HG03139 (cell line): ENCODE results near the gene TYMP.

Experiments used
- ATAC-seq: cut with Tn5 transposase; IDR thresholded peaks from one replicate; pipeline ENCODE4 v1.9.1; 2021; ENCODE audit not compliant: unreplicated experiment

Gene TYMP

GRCh38 chr22:50529897-50530579, at the start of gene TYMP:
Gene TYMP (minus strand): TSS chr22:50530012. CDS start chr22:50529709, 303 bp downstream.
- no peak for ATAC-seq

- ATAC-seq, result no peak
These were observed 49.0 kb upstream of the TYMP start for GRCh38 chr22:50578776-50579310.

- ATAC-seq, result no peak
These were observed 48.4 kb upstream of the TYMP start, which contains the start of gene CPT1B for GRCh38 chr22:50577987-50578775. Gene CPT1B (minus strand): TSS chr22:50578427. CDS start chr22:50577915, 512 bp downstream.

- ATAC-seq, result no peak
These were observed 47.8 kb upstream of the TYMP start for GRCh38 chr22:50577697-50577986.

- no peak for ATAC-seq
These were observed 47.2 kb upstream of the TYMP start for GRCh38 chr22:50576806-50577696.

GRCh38 chr22:50576070-50576469, 46.3 kb upstream of the TYMP start:
- no peak for ATAC-seq

- ATAC-seq, result no peak
These were observed 45.7 kb upstream of the TYMP start for GRCh38 chr22:50575426-50575941.

GRCh38 chr22:50574383-50574755, 44.6 kb upstream of the TYMP start:
- no peak for ATAC-seq

GRCh38 chr22:50573491-50574382, 43.9 kb upstream of the TYMP start:
- ATAC-seq, result no peak

- no peak for ATAC-seq
These were observed 43.2 kb upstream of the TYMP start for GRCh38 chr22:50572965-50573364.

- ATAC-seq, result no peak
These were observed 41.7 kb upstream of the TYMP start for GRCh38 chr22:50571264-50572175.

- ATAC-seq, result no peak
These were observed 41.0 kb upstream of the TYMP start for GRCh38 chr22:50570861-50571260.

GRCh38 chr22:50569896-50570535, 40.2 kb upstream of the TYMP start:
- no peak for ATAC-seq

GRCh38 chr22:50569041-50569459, 39.2 kb upstream of the TYMP start:
- no peak for ATAC-seq

- ATAC-seq, result no peak
These were observed 38.8 kb upstream of the TYMP start for GRCh38 chr22:50568626-50569025.

GRCh38 chr22:50567721-50568252, 38.0 kb upstream of the TYMP start:
- no peak for ATAC-seq

- ATAC-seq, result no peak
These were observed 34.5 kb upstream of the TYMP start for GRCh38 chr22:50564289-50564688.
